ENCODE data around the gene PLGLB2.
"Not testable (repeated sequence)": the region's sequence is repeated elsewhere in the genome, so short reads cannot be mapped to it uniquely, and the experiment has no call there.

DNA sequence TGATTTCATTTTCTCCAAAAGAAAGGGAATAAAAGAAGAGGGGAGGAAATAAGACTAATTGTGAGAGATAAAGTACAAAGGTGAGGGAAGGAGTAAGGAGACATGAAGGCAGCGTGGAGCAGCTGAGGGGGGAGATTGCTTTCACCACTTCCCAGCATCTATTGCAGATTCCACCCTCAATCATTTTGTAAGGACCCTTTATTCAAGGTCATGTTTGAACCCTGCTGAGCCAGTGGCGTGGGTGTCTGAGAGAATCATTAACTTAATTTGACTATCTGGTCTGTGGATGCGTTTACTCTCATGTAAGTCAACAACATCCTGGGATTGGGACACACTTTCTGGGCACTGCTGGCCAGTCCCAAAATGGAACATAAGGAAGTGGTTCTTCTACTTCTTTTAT, at the start of gene PLGLB2:
- TF ChIP-seq, protein P1, sequence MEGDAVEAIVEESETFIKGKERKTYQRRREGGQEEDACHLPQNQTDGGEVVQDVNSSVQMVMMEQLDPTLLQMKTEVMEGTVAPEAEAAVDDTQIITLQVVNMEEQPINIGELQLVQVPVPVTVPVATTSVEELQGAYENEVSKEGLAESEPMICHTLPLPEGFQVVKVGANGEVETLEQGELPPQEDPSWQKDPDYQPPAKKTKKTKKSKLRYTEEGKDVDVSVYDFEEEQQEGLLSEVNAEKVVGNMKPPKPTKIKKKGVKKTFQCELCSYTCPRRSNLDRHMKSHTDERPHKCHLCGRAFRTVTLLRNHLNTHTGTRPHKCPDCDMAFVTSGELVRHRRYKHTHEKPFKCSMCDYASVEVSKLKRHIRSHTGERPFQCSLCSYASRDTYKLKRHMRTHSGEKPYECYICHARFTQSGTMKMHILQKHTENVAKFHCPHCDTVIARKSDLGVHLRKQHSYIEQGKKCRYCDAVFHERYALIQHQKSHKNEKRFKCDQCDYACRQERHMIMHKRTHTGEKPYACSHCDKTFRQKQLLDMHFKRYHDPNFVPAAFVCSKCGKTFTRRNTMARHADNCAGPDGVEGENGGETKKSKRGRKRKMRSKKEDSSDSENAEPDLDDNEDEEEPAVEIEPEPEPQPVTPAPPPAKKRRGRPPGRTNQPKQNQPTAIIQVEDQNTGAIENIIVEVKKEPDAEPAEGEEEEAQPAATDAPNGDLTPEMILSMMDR (IDR thresholded peaks at IDR 0.05), result not testable (repeated sequence)
- not testable (repeated sequence) for TF ChIP-seq POLR2A (IDR thresholded peaks at IDR 0.05)
